Stimulated activated CD8-positive, alpha-beta memory T cell treated with anti-CD3 and anti-CD28 coated beads, Interleukin-15, amount 100 ng/mL, for 4 hours (primary cell): ENCODE results near the gene GCM1.

Source experiments
- DNase-seq, 2 donors: peaks; one replicate each; pipeline ENCODE4 v3.0.0-alpha.2; 2020; ENCODE audit warnings: low read depth in 2 of 2

GCM1 gene

DNA sequence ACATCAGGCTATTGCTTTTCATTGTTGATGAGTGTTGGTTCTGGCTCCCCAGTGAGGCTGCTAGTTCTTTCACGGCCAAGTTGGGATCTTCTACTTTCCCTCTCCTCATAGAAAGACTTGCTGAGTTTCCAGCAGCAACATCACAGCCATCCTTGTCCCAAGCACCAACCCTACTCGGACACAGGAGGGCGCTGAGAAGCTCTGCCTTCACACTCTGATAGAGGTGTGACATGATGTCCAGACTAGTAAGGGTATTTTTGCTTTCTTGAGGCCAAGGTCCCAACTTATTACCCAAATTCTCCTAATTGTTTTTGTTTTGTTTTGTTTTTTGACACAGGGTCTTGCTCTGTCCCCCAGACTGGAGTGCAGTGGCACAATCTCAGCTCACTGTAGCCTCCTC is 3.0 kb upstream of the GCM1 start:
- DNase-seq: no peak

DNA sequence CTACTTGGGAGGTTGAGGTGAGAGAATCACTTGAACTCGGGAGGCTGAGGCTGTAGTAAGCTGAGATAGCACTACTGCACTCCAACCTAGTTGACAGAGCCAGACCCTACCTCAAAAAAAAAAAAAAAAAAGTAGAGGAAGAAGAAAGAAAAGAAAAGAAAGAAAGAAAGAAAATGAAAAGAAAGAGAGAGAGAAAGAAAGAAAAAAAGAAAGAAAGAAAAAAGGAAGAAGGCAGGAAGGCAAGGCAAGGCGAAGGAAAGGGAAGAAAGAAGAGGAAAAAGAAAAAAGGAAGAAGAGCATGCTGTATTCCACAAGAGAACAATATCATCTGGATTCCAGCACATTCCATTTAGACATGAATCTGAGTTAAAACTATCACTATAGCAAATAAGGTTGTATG is 3.8 kb downstream of the GCM1 start:
- no peak for DNase-seq

DNA sequence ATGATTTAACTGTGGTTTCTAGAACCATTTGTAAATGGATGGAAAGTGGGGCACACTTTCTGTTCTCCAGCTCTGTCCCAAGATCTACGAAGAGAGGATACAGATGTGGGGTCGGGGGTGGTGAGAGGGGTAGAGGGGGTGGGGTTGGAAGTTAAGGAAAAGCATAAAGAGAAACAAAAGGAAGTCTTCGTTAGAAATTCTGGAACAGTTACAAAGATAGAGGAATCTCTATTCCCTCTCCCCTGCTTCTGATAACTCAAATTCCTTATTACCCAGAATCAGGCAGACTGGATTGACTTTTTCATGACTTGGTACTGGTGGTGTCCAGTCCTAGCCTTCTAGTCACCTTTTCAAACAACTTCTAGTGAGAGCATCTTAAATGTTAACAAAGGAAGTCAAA is 4.9 kb downstream of the GCM1 start:
- no peak for DNase-seq

DNA sequence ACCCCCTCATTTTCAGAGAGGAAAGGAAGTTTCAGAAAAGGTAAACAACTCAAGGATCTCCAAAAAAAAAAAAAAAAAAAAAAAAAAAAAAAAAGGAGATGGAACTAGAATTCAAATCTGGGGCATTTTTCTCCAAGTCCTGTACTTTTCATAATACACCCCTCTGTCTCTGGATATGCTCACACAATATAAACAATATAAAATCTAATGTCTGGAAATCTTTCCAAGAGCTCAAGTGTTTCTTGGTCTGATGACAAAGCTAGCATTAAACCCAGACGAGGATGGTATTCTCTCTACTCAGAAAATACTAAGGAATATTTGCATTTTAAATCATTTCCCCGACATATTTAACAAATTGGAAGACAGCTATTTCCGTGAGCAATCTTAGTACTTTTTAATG is 5.8 kb downstream of the GCM1 start:
- no peak for DNase-seq

DNA sequence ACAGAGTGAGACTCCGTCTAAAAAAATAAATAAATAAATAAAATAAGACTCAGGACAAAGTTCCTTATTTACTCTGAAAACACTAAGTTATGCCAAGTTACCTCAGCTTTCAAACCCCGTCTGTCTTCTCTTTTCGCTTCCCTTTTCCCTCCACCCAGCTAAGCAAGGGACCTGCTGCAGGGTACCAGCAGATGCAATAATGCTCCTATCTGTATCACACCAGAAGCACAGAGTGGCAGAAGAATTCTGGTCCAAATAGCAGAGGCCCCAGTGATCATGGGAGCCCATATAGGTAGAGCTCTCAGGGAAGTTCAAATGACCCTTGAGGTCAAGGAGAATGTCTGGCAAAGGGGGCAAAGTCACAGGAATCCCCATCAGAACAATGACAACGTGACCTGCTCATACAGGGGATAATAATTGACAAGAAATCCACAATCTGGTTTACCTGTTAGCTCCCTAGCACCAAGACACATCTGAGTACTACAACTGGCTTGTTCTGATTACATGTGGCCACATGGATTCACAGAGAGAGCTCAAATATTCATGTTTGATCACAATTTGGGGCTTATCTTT is 8.7 kb downstream of the GCM1 start:
- no peak for DNase-seq

DNA sequence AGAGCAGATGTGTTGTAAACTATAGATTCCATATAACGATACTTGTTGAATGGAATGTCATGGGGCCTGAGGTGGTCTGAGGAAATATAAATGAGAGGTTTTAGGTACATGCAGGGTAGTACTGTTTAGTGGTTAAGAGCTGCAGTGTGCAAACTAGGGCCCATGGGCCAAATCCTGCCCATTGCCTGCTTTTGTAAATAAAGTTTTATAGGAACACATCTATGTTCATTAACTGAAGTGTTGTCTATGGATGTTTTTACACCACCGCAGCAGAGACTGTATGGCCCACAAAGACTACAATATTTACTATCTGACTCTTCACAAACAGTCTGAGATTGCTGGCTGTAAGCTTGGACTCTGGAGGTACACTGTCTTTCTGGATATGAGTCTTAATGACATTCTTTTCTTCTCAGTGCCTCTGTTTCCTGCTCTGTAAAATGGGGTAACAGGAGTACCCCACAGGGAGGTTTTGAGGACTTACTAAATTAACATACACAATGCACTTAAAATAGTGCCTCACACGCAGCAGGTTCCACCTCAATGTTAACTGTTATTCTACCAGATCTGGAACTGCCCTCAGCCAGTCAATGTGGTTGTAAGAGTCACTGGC is 12.5 kb downstream of the GCM1 start:
- no peak for DNase-seq

DNA sequence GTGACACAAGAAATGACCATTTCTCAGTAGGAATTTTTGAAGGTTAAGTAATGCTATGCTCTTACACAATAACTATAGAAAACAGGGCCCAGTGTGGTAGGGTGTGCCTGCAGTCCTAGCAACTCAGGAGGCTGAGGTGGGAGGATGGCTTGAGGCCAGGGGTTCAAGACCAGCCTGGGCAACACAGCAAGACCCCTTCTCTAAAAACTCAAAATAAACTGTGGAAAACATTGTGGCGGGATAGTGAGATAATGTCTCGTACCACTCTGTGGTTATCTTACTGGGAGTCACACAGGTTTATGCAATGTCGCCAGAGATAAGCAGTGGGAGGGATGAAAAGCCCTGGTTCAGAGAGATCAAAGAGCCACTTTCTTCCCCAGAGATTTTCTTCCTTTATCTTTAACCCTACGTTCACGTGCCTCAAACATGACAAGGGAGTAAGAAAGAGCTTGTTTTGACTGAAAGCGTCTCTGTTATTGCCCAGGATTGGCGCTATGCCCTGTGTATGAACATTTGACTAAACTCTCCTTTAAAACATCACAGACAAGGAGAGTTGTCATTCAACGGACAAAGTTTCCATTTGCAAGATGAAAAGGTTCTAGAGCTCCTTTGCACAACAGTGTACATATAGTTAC is 13.9 kb downstream of the GCM1 start:
- no peak for DNase-seq

DNA sequence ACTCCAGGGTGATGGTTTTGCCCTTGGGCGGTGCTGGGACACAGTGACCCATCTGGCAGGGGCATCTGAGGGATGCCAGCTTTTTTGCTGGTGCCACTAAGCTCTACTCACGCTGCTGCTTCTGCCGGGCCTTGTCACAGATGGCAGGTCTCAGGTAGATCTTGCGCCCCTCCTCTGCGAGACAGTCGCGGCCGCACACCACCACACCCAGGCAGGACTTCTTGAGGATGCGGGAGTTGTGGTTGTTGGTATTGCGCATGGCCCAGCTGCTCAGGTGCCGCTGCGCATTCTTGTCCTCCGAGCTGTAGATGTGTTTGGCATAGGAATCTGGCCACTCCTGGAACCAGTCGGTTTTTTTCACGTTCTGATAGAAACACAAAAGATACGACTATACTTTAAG is 14.7 kb downstream of the GCM1 start:
- no peak for DNase-seq

DNA sequence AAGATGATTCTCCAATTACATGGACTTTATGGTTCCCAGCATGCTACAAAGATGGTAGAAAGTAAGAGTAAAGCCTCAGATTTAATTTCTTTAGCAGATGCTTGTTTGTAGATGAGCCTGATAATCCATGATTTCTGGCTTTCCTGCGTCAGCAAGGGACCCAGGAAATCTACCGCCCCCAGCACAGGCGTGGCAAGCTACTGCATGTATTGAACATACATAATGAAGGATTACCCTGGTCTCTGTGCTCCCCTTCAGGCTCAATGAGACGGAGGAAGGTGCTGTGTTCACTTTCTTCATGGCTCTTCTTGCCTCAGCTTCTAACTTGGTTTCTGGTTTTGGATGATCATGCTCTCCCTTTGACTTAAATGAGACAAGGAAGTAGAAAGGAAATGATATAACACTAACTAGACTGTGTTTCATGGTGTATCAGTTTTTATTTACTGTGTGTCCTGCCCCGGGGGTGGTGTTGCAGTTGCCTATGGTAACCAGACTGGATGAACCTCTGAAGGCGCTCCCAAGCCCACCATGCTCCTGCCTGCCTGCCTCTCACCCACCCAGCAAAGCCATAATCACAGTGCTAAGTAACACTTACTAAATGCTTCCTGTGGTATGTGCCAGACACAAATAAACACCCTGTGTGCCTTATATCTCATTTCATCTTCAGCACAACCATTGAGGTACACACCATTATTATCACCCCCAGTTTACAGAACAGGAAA is 17.9 kb downstream of the GCM1 start:
- no peak for DNase-seq

DNA sequence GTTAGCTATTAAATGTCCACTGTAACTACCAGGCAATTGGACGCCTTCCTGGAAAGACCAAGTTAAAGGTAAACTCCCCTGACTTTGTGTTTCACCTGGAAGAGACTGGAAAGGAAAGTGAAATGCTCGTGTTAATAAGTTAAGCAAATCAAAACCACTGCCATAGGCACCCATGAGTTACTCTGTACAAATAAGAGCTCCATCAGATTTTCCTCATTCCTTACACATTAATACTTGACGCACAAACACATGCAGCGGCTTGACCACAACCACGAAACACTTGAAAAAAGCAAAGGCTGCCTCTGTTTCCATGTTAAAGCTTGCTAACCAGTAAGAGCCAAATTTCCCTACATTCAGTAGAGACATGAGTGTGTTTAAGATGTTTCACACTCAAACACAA is 19.8 kb downstream of the GCM1 start:
- DNase-seq: no peak

DNA sequence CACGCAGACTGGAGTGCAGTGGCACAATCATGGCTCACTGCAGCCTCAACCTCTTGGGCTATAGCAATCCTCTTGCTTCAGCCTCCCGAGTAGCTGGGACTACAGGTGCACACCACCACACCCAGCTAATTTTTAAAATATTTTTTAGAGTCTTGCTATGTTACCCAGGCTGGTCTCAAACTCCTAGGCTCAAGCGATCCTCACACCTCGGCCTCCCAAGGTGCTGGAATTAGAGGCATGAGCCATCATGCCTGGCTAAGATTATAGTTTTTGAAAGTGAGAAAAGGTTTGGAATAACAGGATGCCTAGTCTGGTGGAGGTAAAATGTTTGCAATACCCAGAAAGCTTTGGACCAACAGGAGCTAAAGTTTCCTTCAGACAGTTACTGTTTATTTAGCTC is 23.4 kb downstream of the GCM1 start:
- no peak for DNase-seq

DNA sequence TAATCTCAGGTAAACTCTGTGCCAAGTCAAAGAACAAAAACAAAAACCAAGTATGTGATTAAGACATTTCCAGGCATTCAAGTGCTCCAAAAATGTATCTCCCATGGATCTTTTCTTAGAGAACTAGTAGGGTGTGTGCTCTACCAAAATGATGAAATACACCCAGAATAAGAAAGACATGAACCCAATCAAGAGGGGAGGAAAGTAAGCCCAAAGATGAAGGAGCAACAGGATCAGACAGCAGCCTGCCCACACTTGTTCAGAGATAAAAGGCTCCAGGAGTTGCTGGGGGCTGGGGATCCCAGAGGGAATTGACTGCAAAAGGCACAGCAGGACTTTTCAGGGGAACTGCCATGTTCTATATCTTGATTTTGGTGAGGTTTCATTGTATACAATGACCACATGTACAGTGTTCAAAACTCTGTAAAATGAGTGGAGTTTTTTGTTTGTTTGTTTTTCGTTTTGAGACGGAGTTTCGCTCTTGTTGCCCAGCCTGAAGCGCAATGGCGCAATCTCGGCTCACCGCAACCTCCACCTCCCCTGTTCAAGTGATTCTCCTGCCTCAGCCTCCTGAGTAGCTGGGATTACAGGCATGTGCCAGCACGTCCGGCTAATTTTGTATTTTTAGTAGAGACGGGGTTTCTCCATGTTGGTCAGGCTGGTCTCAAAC is 24.4 kb downstream of the GCM1 start:
- no peak for DNase-seq

DNA sequence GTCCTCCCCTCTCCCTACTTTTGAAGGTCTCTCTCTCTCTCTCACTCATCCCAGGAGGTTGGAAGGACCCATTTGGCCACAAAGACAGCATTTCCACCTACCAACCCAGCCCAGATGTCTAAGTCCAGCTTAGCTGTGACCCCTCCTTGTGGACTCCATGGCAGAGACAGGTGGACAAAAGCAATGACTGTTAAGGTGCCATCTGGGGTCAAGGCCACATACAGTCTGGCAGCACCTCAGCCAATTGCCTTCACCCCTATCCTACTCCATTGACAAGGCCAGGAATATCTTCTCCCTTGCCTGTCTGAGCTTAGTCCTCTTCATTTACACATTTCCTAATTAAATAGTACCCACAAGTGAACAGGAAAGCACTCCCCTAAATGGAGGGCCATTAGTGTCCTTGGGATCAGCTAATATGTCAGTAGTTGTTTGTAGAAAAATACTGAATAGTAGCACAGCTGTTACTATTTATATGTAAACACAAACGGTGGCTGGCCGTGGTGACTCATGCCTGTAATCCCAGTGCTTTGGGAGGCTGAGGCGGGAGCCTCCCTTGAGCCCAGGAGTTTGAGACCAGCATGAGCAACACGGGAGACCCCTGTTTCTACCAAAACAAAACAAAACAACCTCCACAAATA is 28.8 kb downstream of the GCM1 start:
- DNase-seq: no peak

DNA sequence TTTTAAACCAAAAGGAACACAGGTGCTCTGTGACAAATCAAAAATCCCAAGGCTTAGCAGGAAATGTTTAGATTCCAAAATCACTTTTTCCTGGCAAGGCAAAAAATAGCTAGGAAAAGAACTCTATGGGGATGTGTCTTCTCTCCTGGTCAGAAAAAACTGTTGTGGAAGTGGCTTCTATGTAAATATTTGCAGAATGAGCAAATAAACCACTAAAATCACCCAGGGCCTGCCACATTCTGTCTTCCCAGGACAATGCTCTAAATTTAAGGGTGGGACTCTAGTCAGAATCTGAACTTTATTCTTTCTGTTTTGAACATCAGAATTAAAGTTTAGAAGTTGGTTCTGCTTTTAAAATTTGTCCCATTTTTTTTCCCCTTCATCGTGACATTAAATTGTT is 29.3 kb downstream of the GCM1 start:
- DNase-seq: no peak

DNA sequence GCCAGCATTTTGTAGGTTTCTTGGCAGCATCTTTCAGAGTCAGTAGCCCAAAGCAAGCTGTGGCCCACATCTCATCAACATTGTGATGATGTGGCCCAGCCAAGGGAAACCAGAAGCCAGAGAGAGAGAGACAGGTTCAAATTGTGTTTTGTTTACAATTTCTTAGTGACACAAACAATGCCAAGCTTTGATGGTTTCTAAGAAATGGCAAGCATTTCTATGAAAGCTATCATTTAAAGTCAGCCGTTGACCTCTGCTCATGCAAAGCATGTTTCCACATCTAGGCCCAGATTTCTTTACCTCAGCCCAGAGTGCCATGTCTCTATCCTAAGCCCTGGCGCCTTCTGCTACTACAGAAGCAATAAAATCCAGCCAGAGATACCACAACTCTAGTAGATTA is 32.9 kb downstream of the GCM1 start:
- no peak for DNase-seq

DNA sequence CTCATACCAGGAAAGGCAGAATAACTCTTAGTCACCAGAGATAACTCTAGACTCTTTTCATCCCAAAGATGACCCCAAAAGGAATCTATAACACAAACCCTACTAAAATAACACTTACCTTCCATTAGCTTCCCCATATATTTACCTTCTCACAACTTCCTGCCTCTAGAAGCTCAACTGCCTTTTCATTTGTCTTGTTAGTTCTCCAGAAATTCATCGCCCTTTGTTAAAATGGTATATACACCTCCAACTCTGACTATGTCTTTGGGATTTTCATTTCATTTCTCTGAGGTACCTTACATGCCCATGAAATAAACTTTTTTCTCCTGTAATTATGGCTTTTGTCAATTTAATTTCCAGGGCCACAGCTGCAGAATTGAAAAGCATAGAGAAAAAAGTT is 33.5 kb downstream of the GCM1 start:
- no peak for DNase-seq

DNA sequence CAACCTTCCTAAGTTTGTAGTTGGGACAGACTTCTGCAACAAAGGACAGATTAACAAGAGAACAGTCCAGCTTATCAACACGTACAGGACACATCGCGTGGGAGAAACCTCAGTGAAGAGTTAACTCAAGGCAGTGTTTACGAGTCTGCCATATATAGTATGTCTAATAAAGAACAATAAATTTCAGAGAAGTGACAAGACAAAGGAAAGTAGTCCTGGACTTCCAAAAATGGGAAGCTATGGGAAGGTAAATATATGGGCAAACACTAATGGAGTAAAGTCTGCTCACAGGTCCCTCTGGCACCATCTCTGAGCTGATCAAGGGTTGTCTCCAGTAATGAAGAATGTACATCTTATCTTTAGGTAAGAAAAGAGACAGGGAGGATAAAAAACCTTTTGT is 34.9 kb downstream of the GCM1 start:
- no peak for DNase-seq

DNA sequence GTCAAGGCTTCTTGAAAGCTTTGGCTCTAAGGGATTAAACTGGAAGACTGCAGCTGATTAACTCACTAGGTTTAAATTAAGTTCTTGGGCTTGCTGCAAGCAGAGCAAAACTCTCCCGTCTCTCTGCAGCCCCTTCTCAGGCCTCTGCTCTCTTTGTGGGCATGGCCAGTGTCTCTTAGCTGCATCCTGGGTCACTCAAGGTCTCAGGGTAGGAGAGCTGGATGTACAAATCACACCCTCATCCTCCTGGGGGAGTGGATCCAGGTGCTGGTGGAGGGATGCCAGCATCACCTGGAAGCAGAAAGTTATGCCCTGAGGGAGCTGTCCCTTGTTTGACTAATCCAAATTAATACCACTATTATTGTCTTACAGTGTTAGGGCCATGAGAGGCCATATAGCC is 35.8 kb downstream of the GCM1 start:
- no peak for DNase-seq

DNA sequence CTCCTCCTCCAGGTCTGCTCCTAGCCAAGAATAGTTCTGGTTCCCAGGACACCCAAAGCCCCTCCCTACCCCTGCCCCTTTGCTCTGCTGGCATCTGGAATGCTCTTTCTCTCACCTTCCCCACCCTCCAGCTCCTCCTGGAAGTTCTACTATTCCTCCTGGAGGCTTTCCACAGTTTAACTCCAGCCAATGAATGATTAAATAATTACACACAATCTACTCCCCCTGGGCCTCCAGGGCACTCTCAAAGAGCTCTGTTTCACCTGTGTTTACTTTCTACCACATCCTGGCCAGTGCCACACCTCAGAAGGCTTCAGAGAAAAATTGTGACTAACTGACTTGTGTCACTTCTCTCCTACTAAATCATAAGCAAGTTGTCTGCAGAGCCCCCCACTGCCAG is 36.2 kb downstream of the GCM1 start:
- DNase-seq: no peak

DNA sequence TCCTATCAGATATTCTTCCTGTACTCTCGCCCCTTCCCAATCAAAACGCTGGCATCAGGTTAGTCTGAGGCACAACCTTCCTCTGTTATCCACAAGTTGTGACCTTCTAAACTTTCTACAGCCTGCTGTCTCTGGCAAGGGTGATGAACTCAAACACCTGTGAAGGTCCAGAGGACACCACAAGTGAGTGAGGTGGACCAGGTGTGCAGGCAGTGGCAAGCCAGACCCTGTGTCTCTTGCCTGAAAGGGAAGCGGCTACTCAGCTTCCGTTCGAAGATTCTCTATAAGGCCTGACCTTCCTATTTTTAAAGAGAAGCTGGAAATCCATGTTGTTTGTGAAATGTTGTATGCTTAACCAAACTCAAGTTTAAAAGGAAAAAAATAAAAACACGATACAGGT is 36.8 kb downstream of the GCM1 start:
- DNase-seq: no peak

DNA sequence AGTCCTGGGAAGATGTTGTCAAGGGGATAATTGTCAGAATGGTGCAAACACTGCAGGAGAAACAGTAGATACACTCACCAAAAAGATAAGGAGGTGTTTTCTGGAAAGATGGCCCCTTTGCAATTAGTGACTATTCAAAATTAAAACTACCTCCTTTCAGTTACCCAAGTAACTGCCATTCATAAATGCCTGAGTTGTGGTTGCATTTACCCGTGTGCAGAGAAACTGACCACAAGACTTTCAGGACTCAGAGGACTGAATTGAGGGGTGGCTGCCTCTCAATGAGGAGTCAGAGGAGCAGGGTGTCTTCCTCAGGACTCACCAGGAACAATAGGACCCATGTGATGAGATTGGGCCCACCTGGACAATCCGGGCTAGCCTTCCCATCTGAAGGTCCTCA is 39.0 kb downstream of the GCM1 start:
- DNase-seq: no peak

DNA sequence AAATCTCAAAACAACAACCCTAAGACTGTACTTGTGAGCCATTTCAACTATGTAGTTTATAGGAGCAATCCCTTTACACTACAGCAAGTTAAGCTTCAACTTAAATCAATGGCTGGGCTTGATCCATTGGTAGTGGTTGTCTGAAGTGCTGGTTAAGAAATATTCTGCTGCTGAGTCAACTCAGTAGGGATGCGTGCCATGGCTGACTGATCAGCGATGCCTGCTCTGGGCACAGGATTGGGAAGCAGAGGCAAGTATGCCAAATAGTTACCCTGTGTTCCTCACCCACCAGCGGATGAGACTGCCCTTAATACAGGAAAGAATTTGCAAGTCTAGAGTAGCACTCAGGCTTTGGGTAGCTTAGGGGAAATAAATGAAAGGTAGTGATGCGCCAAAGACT is 41.5 kb downstream of the GCM1 start:
- no peak for DNase-seq
